ENCODE data around the gene ACO2. TPM values are rescaled to one million over a fixed set of nuclear protein-coding genes. Genes with fewer than 3 reads are reported as not detected.
A peak's percentile ranks its signal among the peaks of the same experiment; 100 is the strongest.

Gene ACO2
- total and polyA plus RNA-seq, 2 of the 13 experiments (the other 11 are each of a cell fraction or from before 2014, with no cell fraction given), result 19.2 to 45.6 TPM

DNA sequence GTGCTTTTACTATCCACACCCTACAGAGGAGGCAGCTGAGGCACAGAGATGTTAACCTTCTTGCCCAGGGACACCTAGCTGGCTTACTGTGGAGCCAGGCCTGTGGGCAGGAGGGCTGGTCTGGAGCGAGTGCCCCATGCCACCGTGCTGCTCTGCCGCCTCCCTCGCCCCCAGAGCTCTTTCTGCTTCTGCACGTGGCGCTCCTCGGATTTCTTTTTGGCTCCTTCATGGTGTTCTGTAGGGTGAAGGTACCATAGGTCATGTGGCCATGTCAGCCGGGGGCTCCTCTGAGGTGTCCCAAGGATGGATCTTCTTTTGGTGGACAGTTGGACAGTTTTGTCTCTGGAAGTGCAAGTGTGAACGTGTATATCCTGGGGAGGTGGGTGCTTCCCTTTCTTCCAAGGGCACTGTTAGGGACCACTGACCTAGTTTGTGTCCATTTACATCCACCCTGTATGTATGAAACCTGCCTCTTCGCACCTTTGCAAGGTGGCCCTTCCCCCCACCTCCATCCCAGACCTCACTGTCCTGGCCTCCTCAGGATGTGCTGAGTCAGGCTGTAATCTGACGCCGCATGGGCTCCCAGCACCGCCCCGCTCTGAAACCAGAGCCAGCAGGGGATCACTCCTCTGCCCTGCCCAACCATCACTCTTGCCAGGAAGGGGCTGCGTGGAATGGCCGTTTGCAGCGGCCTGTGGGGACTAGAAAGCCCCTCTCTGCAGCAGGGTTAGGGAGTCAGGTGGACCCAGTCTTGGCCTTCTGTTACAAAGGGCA, 43.7 kb downstream of the ACO2 start (continued):
- TF ChIP-seq TRAFD1 (CRISPR knock-in tag; IDR thresholded peaks at IDR 0.05; ENCODE audit: borderline replicate concordance) (no peak), AKAP8 (CRISPR knock-in tag; IDR thresholded peaks at IDR 0.05) (no peak), DMTF1 (CRISPR knock-in tag; IDR thresholded peaks at IDR 0.05) (no peak), SP2 (CRISPR knock-in tag; IDR thresholded peaks at IDR 0.05) (no peak), HDAC1 (CRISPR knock-in tag; IDR thresholded peaks at IDR 0.05) (no peak), KLF11 (CRISPR knock-in tag; IDR thresholded peaks at IDR 0.05) (no peak), MAFF (IDR thresholded peaks at IDR 0.05; ENCODE audit: low read depth, low read length) (peak; percentile 83), ZSCAN25 (CRISPR knock-in tag; IDR thresholded peaks at IDR 0.05) (no peak), MAFG (CRISPR knock-in tag; IDR thresholded peaks at IDR 0.05) (peak; percentile 85; the same call in 1 of the 2 replicates), HOXA3 (CRISPR knock-in tag; IDR thresholded peaks at IDR 0.05) (no peak), ZNF10 (CRISPR knock-in tag; IDR thresholded peaks at IDR 0.05; ENCODE audit: borderline replicate concordance, low read depth) (no peak), XBP1 (CRISPR knock-in tag; IDR thresholded peaks at IDR 0.05) (no peak), PHF20 (CRISPR knock-in tag; IDR thresholded peaks at IDR 0.05) (no peak), PHB2 (IDR thresholded peaks at IDR 0.05; ENCODE audit: partially characterized antibody) (no peak), ARID5B (CRISPR knock-in tag; IDR thresholded peaks at IDR 0.05) (no peak), ZNF709 (CRISPR knock-in tag; IDR thresholded peaks at IDR 0.05) (no peak)
- TF ChIP-seq, protein P1, sequence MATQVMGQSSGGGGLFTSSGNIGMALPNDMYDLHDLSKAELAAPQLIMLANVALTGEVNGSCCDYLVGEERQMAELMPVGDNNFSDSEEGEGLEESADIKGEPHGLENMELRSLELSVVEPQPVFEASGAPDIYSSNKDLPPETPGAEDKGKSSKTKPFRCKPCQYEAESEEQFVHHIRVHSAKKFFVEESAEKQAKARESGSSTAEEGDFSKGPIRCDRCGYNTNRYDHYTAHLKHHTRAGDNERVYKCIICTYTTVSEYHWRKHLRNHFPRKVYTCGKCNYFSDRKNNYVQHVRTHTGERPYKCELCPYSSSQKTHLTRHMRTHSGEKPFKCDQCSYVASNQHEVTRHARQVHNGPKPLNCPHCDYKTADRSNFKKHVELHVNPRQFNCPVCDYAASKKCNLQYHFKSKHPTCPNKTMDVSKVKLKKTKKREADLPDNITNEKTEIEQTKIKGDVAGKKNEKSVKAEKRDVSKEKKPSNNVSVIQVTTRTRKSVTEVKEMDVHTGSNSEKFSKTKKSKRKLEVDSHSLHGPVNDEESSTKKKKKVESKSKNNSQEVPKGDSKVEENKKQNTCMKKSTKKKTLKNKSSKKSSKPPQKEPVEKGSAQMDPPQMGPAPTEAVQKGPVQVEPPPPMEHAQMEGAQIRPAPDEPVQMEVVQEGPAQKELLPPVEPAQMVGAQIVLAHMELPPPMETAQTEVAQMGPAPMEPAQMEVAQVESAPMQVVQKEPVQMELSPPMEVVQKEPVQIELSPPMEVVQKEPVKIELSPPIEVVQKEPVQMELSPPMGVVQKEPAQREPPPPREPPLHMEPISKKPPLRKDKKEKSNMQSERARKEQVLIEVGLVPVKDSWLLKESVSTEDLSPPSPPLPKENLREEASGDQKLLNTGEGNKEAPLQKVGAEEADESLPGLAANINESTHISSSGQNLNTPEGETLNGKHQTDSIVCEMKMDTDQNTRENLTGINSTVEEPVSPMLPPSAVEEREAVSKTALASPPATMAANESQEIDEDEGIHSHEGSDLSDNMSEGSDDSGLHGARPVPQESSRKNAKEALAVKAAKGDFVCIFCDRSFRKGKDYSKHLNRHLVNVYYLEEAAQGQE (IDR thresholded peaks at IDR 0.05; ENCODE audit: borderline replicate concordance in 1 of 2, low read depth in 1 of 2, low read length in 2 of 2), result no peak
- TF ChIP-seq, protein P2, sequence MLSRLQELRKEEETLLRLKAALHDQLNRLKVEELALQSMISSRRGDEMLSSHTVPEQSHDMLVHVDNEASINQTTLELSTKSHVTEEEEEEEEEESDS (CRISPR knock-in tag; IDR thresholded peaks at IDR 0.05; ENCODE audit: borderline replicate concordance), result no peak

Data from HepG2 (cell line).